Measurements from ENCODE around the gene LEKR1. TPM values are rescaled to one million over a fixed set of nuclear protein-coding genes. Genes with fewer than 3 reads are reported as not detected.
A peak's percentile ranks its signal among the peaks of the same experiment; 100 is the strongest.

LEKR1 gene
- total and polyA plus RNA-seq, 9 of the 15 experiments (the other 6 are each of a cell fraction or from before 2014, with no cell fraction given), result 0.76 to 1.8 (median 1.2) TPM

- no peak for TF ChIP-seq NR4A1 (CRISPR knock-in tag; IDR thresholded peaks at IDR 0.05)
- peak; percentile 76 for TF ChIP-seq NR4A1 (tag; IDR thresholded peaks at IDR 0.05)
- TF ChIP-seq CCAR2 (IDR thresholded peaks at IDR 0.05; ENCODE audit: low read depth, low read length), result no peak
- TF ChIP-seq NFRKB (IDR thresholded peaks at IDR 0.05; ENCODE audit: low read depth), result peak; percentile 66
- peak; percentile 29; the same call in 1 of the 2 replicates for TF ChIP-seq ZNF239 (CRISPR knock-in tag; IDR thresholded peaks at IDR 0.05)
- no peak for TF ChIP-seq SMARCB1 (IDR thresholded peaks at IDR 0.05; ENCODE audit: insufficient read length, low read depth)
- TF ChIP-seq ZNF766 (CRISPR knock-in tag; conservative IDR thresholded peaks at IDR 0.05), result 0 out of 2 replicates have a peak, but pooled peaks have one; percentile 5
- no peak for TF ChIP-seq ZNF282 (CRISPR knock-in tag; IDR thresholded peaks at IDR 0.05)
- TF ChIP-seq ZNF212 (CRISPR knock-in tag; IDR thresholded peaks at IDR 0.05), result no peak
- TF ChIP-seq ZNF518B (CRISPR knock-in tag; IDR thresholded peaks at IDR 0.05), result 0 out of 2 replicates have a peak, but pooled peaks have one; percentile 17
- no peak for TF ChIP-seq E4F1 (CRISPR knock-in tag; IDR thresholded peaks at IDR 0.05; ENCODE audit: borderline replicate concordance)
- no peak for TF ChIP-seq CTCFL (IDR thresholded peaks at IDR 0.05; ENCODE audit: borderline replicate concordance, insufficient read depth, low read depth, low read length, poor library complexity, severe bottlenecking)
- peak; percentile 12; the same call in 1 of the 2 replicates for TF ChIP-seq L3MBTL2 (IDR thresholded peaks at IDR 0.05)
- no peak for TF ChIP-seq IRF9 (tag; IDR thresholded peaks at IDR 0.05)
These were observed 263.5 kb downstream of the LEKR1 start (continued) for GRCh38 chr3:157089455-157090221.

Measured in K562 (cell line).